ENCODE results near the gene COQ9. TPM values are rescaled to one million over a fixed set of nuclear protein-coding genes. Genes with fewer than 3 reads are reported as not detected.
"Not testable (repeated sequence)": the region's sequence is repeated elsewhere in the genome, so short reads cannot be mapped to it uniquely, and the experiment has no call there.

The COQ9 gene
- total RNA-seq, 1 experiment from 2014 or later: 77.7 TPM

DNA sequence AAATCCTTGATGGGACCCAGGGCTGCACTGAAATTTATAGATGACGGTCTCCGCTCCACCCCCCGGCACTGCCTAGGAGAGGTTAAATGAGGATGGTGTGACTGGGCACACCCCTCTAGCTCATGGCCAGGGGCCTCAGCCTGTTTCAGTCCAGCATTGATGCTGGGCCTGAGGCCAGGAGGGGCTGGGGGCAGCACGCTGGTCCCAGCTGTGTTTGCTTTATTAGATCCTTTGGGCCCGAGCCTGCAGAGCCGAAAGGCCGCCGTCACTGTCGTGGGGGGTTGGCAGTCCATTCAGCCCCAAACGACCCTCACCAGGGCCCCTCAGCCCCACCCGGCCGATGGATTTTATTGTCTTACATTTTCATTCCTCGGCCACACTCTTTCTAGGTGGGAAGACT lies 49.8 kb downstream of the COQ9 start:
- TF ChIP-seq, protein P1, sequence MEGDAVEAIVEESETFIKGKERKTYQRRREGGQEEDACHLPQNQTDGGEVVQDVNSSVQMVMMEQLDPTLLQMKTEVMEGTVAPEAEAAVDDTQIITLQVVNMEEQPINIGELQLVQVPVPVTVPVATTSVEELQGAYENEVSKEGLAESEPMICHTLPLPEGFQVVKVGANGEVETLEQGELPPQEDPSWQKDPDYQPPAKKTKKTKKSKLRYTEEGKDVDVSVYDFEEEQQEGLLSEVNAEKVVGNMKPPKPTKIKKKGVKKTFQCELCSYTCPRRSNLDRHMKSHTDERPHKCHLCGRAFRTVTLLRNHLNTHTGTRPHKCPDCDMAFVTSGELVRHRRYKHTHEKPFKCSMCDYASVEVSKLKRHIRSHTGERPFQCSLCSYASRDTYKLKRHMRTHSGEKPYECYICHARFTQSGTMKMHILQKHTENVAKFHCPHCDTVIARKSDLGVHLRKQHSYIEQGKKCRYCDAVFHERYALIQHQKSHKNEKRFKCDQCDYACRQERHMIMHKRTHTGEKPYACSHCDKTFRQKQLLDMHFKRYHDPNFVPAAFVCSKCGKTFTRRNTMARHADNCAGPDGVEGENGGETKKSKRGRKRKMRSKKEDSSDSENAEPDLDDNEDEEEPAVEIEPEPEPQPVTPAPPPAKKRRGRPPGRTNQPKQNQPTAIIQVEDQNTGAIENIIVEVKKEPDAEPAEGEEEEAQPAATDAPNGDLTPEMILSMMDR (IDR thresholded peaks at IDR 0.05; ENCODE audit: unreplicated experiment): no peak
- intact Hi-C loops (cut with micrococcal nuclease; ENCODE audit: unreplicated experiment): no loop called here
- DNase-seq: no peak
- Mint-ChIP-seq H3K27ac (ENCODE audit: unreplicated experiment) (no peak overlapping the region), H3K27me3 (ENCODE audit: unreplicated experiment) (peaks cover 33% of the 10 kb centered on the region), H3K9me3 (ENCODE audit: low read depth, unreplicated experiment) (no peaks in the 10 kb centered on the region), H3K4me1 (ENCODE audit: low read depth, unreplicated experiment) (peaks cover 9% of the 10 kb centered on the region), H3K36me3 (ENCODE audit: insufficient read depth, unreplicated experiment) (no peaks in the 10 kb centered on the region), H3K4me3 (ENCODE audit: low read depth, unreplicated experiment) (no peak overlapping the region)
- BruUV-seq (replicated peaks): no TSS peak
- CTCF ChIA-PET: no interaction called here

GRCh38 chr16:57498031-57498430 lies 50.8 kb downstream of the COQ9 start:
- DNase-seq: no peak
- Mint-ChIP-seq H3K36me3 (ENCODE audit: insufficient read depth, unreplicated experiment) (no peaks in the 10 kb centered on the region), H3K9me3 (ENCODE audit: low read depth, unreplicated experiment) (no peaks in the 10 kb centered on the region), H3K4me3 (ENCODE audit: low read depth, unreplicated experiment) (no peak overlapping the region), H3K27me3 (ENCODE audit: unreplicated experiment) (peaks cover 42% of the 10 kb centered on the region), H3K4me1 (ENCODE audit: low read depth, unreplicated experiment) (peaks cover 9% of the 10 kb centered on the region), H3K27ac (ENCODE audit: unreplicated experiment) (no peak overlapping the region)
- intact Hi-C loops (cut with micrococcal nuclease; ENCODE audit: unreplicated experiment): no loop called here
- TF ChIP-seq, protein P1 (IDR thresholded peaks at IDR 0.05; ENCODE audit: unreplicated experiment): no peak
- CTCF ChIA-PET: no interaction called here
- BruUV-seq (replicated peaks): no TSS peak

- H3K27ac Mint-ChIP-seq (ENCODE audit: unreplicated experiment); H3K4me3 Mint-ChIP-seq (ENCODE audit: low read depth, unreplicated experiment); intact Hi-C loops (cut with micrococcal nuclease; ENCODE audit: unreplicated experiment); H3K36me3 Mint-ChIP-seq (ENCODE audit: insufficient read depth, unreplicated experiment); H3K4me1 Mint-ChIP-seq (ENCODE audit: low read depth, unreplicated experiment); BruUV-seq (replicated peaks); H3K9me3 Mint-ChIP-seq (ENCODE audit: low read depth, unreplicated experiment); DNase-seq: not testable (repeated sequence)
- peaks cover 43% of the 10 kb centered on the region for H3K27me3 Mint-ChIP-seq (ENCODE audit: unreplicated experiment)
- CTCF ChIA-PET: interaction anchor here (0.7 kb wide), 1 partner anchor 268 kb away, joined by 3 read pairs; no protein-coding TSS in a partner anchor
Observed at GRCh38 chr16:57499941-57500340, 52.7 kb downstream of the COQ9 start.

GRCh38 chr16:57500578-57501111 lies 53.4 kb downstream of the COQ9 start:
- no TSS peak for BruUV-seq (replicated peaks)
- Mint-ChIP-seq H3K4me1 (ENCODE audit: low read depth, unreplicated experiment) (peaks cover 9% of the 10 kb centered on the region), H3K36me3 (ENCODE audit: insufficient read depth, unreplicated experiment) (no peaks in the 10 kb centered on the region), H3K4me3 (ENCODE audit: low read depth, unreplicated experiment) (no peak overlapping the region), H3K27ac (ENCODE audit: unreplicated experiment) (no peak overlapping the region), H3K27me3 (ENCODE audit: unreplicated experiment) (peaks cover 45% of the 10 kb centered on the region), H3K9me3 (ENCODE audit: low read depth, unreplicated experiment) (no peaks in the 10 kb centered on the region)
- intact Hi-C loops (cut with micrococcal nuclease; ENCODE audit: unreplicated experiment): no loop called here
- TF ChIP-seq, protein P1 (IDR thresholded peaks at IDR 0.05; ENCODE audit: unreplicated experiment): no peak
- CTCF ChIA-PET: interaction anchor here (0.7 kb wide), 1 partner anchor 222 kb away, joined by 4 read pairs; no protein-coding TSS in a partner anchor
- peak; percentile 26 for DNase-seq

DNA sequence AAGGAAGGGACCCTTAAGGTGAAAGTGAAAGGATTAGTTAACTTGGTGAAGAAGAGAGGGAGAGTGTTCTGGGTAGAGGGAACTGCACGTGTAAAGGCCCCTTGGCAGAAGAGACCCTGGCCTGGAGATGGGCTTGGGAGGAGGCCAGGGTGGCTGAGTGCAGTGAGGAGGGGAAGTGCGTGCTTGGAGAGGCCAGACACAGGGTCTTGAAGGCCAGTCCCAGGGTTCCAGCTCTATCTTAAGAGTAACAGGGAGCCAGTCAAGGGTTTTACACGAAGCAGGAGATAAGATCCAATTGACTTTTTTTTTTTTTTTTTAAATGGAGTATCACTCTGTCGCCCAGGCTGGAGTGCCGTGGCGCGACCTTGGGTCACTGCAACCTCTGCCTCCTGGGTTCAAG lies 54.2 kb downstream of the COQ9 start:
- DNase-seq: no peak
- no TSS peak for BruUV-seq (replicated peaks)
- Mint-ChIP-seq H3K9me3 (ENCODE audit: low read depth, unreplicated experiment) (no peaks in the 10 kb centered on the region), H3K27ac (ENCODE audit: unreplicated experiment) (no peak overlapping the region), H3K4me3 (ENCODE audit: low read depth, unreplicated experiment) (no peak overlapping the region), H3K27me3 (ENCODE audit: unreplicated experiment) (peaks cover 54% of the 10 kb centered on the region), H3K4me1 (ENCODE audit: low read depth, unreplicated experiment) (peaks cover 9% of the 10 kb centered on the region), H3K36me3 (ENCODE audit: insufficient read depth, unreplicated experiment) (no peaks in the 10 kb centered on the region)
- CTCF ChIA-PET: interaction anchor here (0.5 to 0.8 kb wide), 2 partner anchors 45 to 711 kb away, joined by 6 to 8 read pairs; no protein-coding TSS in a partner anchor
- TF ChIP-seq, protein P1 (IDR thresholded peaks at IDR 0.05; ENCODE audit: unreplicated experiment): no peak
- intact Hi-C loops (cut with micrococcal nuclease; ENCODE audit: unreplicated experiment): no loop called here
